HepG2 (cell line): ENCODE data around the gene FAM181A. TPM values are rescaled to one million over a fixed set of nuclear protein-coding genes. Genes with fewer than 3 reads are reported as not detected.

Experiments used
- ATAC-seq: fragments of 200-7000 bp; cut with Tn5 transposase; 3 replicates; pipeline ENCODE4 v1.9.1; 2020; ENCODE audit warnings: mild to moderate bottlenecking, moderate library complexity
- BruUV-seq: library from RNA; stranded (reverse); fragments of 400-500 nt; replicated peaks from 2 replicates; lab custom pipeline; 2021; lab: Mats Ljungman, UMichigan
- CTCF ChIA-PET: fragments of 300-600 bp; formaldehyde crosslinking; extraction: SDS; loops from one replicate; lab custom pipeline; 2021; ENCODE audit warnings: low total read pairs, inconsistent platforms, low intra/inter-chr PET ratio; lab: Yijun Ruan, JAX
- POLR2A ChIA-PET: fragments of 350-600 bp; sonication (Branson Sonifier 250); formaldehyde crosslinking; loops from one replicate; lab custom pipeline; 2020; ENCODE audit warnings: antibody characterized with exemption, inconsistent platforms; lab: Yijun Ruan, JAX
- DNase-seq: peaks from one replicate; pipeline ENCODE4 v3.0.0-alpha.2; 2015; ENCODE audit warnings: low spot score
- FAIRE-seq: peaks from 3 replicates; lab custom pipeline; 2011; peaks lifted over from hg19 to GRCh38; lab: Jason Lieb, UNC
- H2AFZ ChIP-seq: one replicate; pipeline ENCODE4 v1.6.1; 2011; ENCODE audit warnings: low read length, inconsistent platforms
- H3K27ac ChIP-seq: fragments of 300-600 bp; 3 replicates; pipeline ENCODE4 v1.8.0; 2011; ENCODE audit warnings: mixed run types, mild to moderate bottlenecking, mixed read lengths, low read length, inconsistent platforms; ENCODE audit not compliant: insufficient read depth; ENCODE audit errors: extremely low read length
- H3K27me3 ChIP-seq, 2 experiments: fragments of 200-600 bp in 1 of 2; 2 replicates in 1 of 2; 3 replicates in 1 of 2; pipeline versions ENCODE4 v1.6.0 to v1.8.0; 2011; ENCODE audit warnings: low read length in 2 of 2, mild to moderate bottlenecking in 2 of 2, moderate library complexity in 2 of 2, inconsistent platforms in 1 of 2; ENCODE audit not compliant: insufficient read depth in 2 of 2, control insufficient read depth in 1 of 2
- H3K36me3 ChIP-seq, 2 experiments: fragments of 200-600 bp in 1 of 2; replicated peaks in 1 of 2; 2 replicates in 1 of 2; 3 replicates in 1 of 2; pipeline versions ENCODE4 v1.5.1 to v1.8.0; 2011; ENCODE audit warnings: low read length in 2 of 2, inconsistent platforms in 1 of 2; ENCODE audit not compliant: insufficient read depth in 2 of 2, control insufficient read depth in 1 of 2
- H3K4me1 ChIP-seq: 2 replicates; pipeline ENCODE4 v1.5.1; 2012; ENCODE audit warnings: low read length, inconsistent platforms; ENCODE audit not compliant: insufficient read depth
- H3K4me2 ChIP-seq: 2 replicates; pipeline ENCODE4 v1.6.0; 2011; ENCODE audit warnings: low read depth, low read length, inconsistent platforms
- H3K4me3 ChIP-seq, 3 experiments: fragments of 200-600 bp in 1 of 3; sonication (generic), shearing (Covaris generic) in 1 of 3; replicated peaks in 1 of 3; 2 replicates each; pipeline ENCODE4 v1.5.1; 2011 to 2016; ENCODE audit warnings: low read length in 3 of 3, inconsistent platforms in 2 of 3, low read depth in 2 of 3, mild to moderate bottlenecking in 2 of 3, control low read depth in 1 of 3, mixed read lengths in 1 of 3; ENCODE audit not compliant: insufficient read depth in 1 of 3
- H3K79me2 ChIP-seq: one replicate; pipeline ENCODE4 v1.6.1; 2011; ENCODE audit warnings: low read length, inconsistent platforms; ENCODE audit not compliant: insufficient read depth
- H3K9ac ChIP-seq: 2 replicates; pipeline ENCODE4 v1.6.0; 2011; ENCODE audit warnings: mild to moderate bottlenecking, low read depth, low read length, inconsistent platforms; ENCODE audit not compliant: insufficient read depth
- H3K9me3 ChIP-seq: 2 replicates; pipeline ENCODE4 v1.5.1; 2012; ENCODE audit warnings: mild to moderate bottlenecking, low read length
- H4K20me1 ChIP-seq: 2 replicates; pipeline ENCODE4 v1.6.0; 2011; ENCODE audit warnings: inconsistent platforms, mild to moderate bottlenecking, low read length, moderate library complexity; ENCODE audit not compliant: insufficient read depth
- CEBPG ChIP-seq: IDR thresholded peaks from 2 replicates; pipeline ENCODE4 v1.6.1; 2016
- FOXK1 ChIP-seq: sonication (generic); formaldehyde crosslinking; IDR thresholded peaks from 2 replicates; pipeline ENCODE4 v1.4.0; 2020; ENCODE audit warnings: low read depth, missing genetic modification reagents, borderline replicate concordance
- MTA3 ChIP-seq: sonication (generic); formaldehyde crosslinking; IDR thresholded peaks from 2 replicates; pipeline ENCODE4 v1.4.0; 2020; ENCODE audit warnings: missing genetic modification reagents
- MTF1 ChIP-seq: sonication (generic); formaldehyde crosslinking; IDR thresholded peaks from 2 replicates; pipeline ENCODE4 v1.5.0; 2020; ENCODE audit warnings: missing genetic modification reagents
- ZBTB25 ChIP-seq: IDR thresholded peaks from 2 replicates; pipeline ENCODE4 v1.6.1; 2018; ENCODE audit warnings: missing genetic modification reagents
- ZBTB40 ChIP-seq, 2 experiments: fragments of 450-650 bp in 1 of 2; sonication (generic) in 1 of 2; formaldehyde crosslinking in 1 of 2; IDR thresholded peaks; 2 replicates each; pipeline versions ENCODE4 v1.6.1 to v1.8.0; 2016 to 2022; ENCODE audit warnings: antibody characterized with exemption in 1 of 2, mild to moderate bottlenecking in 1 of 2, missing genetic modification reagents in 1 of 2
- ZNF20 ChIP-seq: sonication (generic); formaldehyde crosslinking; IDR thresholded peaks from 2 replicates; pipeline ENCODE4 v1.4.0; 2020; ENCODE audit warnings: mild to moderate bottlenecking, moderate library complexity, missing genetic modification reagents
- ZNF317 ChIP-seq: sonication (generic); formaldehyde crosslinking; IDR thresholded peaks from 2 replicates; pipeline ENCODE4 v1.5.0; 2020; ENCODE audit warnings: mild to moderate bottlenecking, missing genetic modification reagents
- WGBS: methylation state at CpG from one replicate; pipeline ENCODE4 v1.1.6; 2017; ENCODE audit warnings: low lambda C conversion rate; 5-methylcytosine and 5-hydroxymethylcytosine counted together
- in situ Hi-C: cut with HindIII; loops from 2 replicates; pipeline ENCODE4 v1.10.0; 2017; ENCODE audit warnings: low pct_unique_long_range_greater_than_20kb; ENCODE audit not compliant: extremely low pct_ligation_motif_present
- intact Hi-C: fragments of 100-400 bp; cut with micrococcal nuclease; formaldehyde crosslinking; loops from one replicate; pipeline ENCODE4 v1.10.0; 2022; ENCODE audit not compliant: unreplicated experiment
- polyA plus RNA-seq, 8 experiments: library from polyadenylated mRNA; depleted of rRNA in 3 of 8; stranded (reverse) in 7 of 8; unstranded in 1 of 8; fragments of >200 nt; fragmentation: Illumina TruSeq in 4 of 8; extraction: Trizol in 4 of 8; gene quantifications; 2 replicates each; pipeline versions ENCODE4 v1.2.1 to v1.2.3, GENCODE V29; 2011 to 2016; ENCODE audit warnings: low read depth in 4 of 8, missing spikeins in 1 of 8, mixed read lengths in 1 of 8; ENCODE audit not compliant: insufficient read depth in 1 of 8
- total RNA-seq, 5 experiments: library from RNA; depleted of rRNA; stranded (reverse); fragments of >200 nt; fragmentation: Illumina TruSeq; extraction: Trizol; gene quantifications; 2 replicates each; pipeline ENCODE4 v1.2.3, GENCODE V29; 2016; ENCODE audit warnings: low read depth in 1 of 5
- TF ChIP-seq, protein P1 (sequence below): IDR thresholded peaks from 2 replicates; pipeline ENCODE4 v1.6.1; 2016; ENCODE audit warnings: control low read depth

The FAM181A gene
- total and polyA plus RNA-seq, 2 of the 13 experiments (the other 11 are each of a cell fraction or from before 2014, with no cell fraction given), result 1.1 to 1.5 TPM

DNA sequence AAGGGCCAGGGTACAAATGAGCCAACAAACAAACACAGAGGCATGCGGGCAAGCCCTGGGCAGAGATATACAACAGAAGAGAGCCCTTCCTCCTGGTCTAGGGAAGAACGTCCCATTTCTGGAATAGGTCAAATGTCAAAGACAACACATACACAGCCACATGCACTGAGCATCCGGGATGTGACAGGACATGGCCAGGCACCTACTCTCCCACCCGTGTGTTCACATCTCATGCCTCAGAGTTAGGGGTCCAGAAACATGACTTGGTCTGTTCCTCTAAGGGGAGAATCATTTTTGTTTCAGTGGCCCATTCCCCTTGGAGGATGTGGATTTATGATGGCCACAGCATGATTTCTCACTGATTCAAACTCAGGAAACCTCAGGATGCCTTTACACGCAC lies 50.0 kb downstream of the FAM181A start:
- Histone ChIP-seq H3K4me2 (no peak overlapping the region), H3K27me3 (peaks cover 10 to 63% of the 10 kb centered on the region in 2 experiments), H3K9ac (no peak overlapping the region), H3K36me3 (no peaks in the 10 kb centered on the region), H3K9me3 (no peaks in the 10 kb centered on the region), H3K4me3 (no peak overlapping the region), H3K4me1 (peaks cover 46% of the 10 kb centered on the region), H3K79me2 (no peaks in the 10 kb centered on the region), H3K27ac (no peak overlapping the region), H2AFZ (no peak overlapping the region), H4K20me1 (no peaks in the 10 kb centered on the region)
- in situ Hi-C loops (no loop called here), intact Hi-C loops (no loop called here)
- FAIRE-seq (no peak), DNase-seq (no peak), ATAC-seq (no peak)
- TF ChIP-seq FOXK1, result no peak
- no peak for TF ChIP-seq MTA3 (CRISPR knock-in tag)
- TF ChIP-seq CEBPG (CRISPR knock-in tag), result no peak
- TF ChIP-seq MTF1 (CRISPR knock-in tag), result no peak
- no peak for TF ChIP-seq ZBTB25 (CRISPR knock-in tag)
- no peak for TF ChIP-seq ZNF20 (CRISPR knock-in tag)
- TF ChIP-seq, protein P1, sequence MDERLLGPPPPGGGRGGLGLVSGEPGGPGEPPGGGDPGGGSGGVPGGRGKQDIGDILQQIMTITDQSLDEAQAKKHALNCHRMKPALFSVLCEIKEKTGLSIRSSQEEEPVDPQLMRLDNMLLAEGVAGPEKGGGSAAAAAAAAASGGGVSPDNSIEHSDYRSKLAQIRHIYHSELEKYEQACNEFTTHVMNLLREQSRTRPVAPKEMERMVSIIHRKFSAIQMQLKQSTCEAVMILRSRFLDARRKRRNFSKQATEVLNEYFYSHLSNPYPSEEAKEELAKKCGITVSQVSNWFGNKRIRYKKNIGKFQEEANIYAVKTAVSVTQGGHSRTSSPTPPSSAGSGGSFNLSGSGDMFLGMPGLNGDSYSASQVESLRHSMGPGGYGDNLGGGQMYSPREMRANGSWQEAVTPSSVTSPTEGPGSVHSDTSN (CRISPR knock-in tag), result no peak
- TF ChIP-seq ZBTB40 (IDR thresholded peaks at IDR 0.05), result no peak
- no peak for TF ChIP-seq ZBTB40 (CRISPR knock-in tag; IDR thresholded peaks at IDR 0.05)
- TF ChIP-seq ZNF317, result no peak
- CTCF ChIA-PET, result no interaction called here
- POLR2A ChIA-PET, result no interaction called here
- WGBS, result 4% methylated on average over 3 of the region's 5 CpGs
- BruUV-seq, result no TSS peak
